Nephron progenitor cell (in vitro differentiated cells): Measurements from ENCODE around the gene NOCT.
"Not testable (repeated sequence)": the region's sequence is repeated elsewhere in the genome, so short reads cannot be mapped to it uniquely, and the experiment has no call there.

Source experiments
- DNase-seq: peaks from one replicate; pipeline ENCODE4 v3.0.0; 2021
- H3K27ac Mint-ChIP-seq: 2 replicates; pipeline ENCODE4 v1.8.0; 2021; ENCODE audit warnings: mild to moderate bottlenecking, moderate library complexity, mixed read lengths
- H3K27me3 Mint-ChIP-seq: 2 replicates; pipeline ENCODE4 v1.8.0; 2021; ENCODE audit warnings: mild to moderate bottlenecking, low read depth, mixed read lengths; ENCODE audit not compliant: poor library complexity
- H3K36me3 Mint-ChIP-seq: 2 replicates; pipeline ENCODE4 v1.8.0; 2021; ENCODE audit warnings: low read depth, mixed read lengths
- H3K4me1 Mint-ChIP-seq: 2 replicates; pipeline ENCODE4 v1.8.0; 2021; ENCODE audit warnings: mixed read lengths
- H3K4me3 Mint-ChIP-seq: 2 replicates; pipeline ENCODE4 v1.8.0; 2021; ENCODE audit warnings: mild to moderate bottlenecking, moderate library complexity, mixed read lengths
- H3K9me3 Mint-ChIP-seq: 2 replicates; pipeline ENCODE4 v1.8.0; 2021; ENCODE audit warnings: mild to moderate bottlenecking, moderate library complexity, mixed read lengths
- CTCF ChIP-seq: fragments of 200-600 bp; sonication (generic); IDR thresholded peaks from 2 replicates; pipeline ENCODE4 v1.5.0; 2021; ENCODE audit warnings: antibody characterized with exemption

The NOCT gene

GRCh38 chr4:139048026-139048425 lies 32.4 kb downstream of the NOCT start:
- H3K4me3 Mint-ChIP-seq: no peak overlapping the region
- peaks cover 77% of the 10 kb centered on the region for H3K36me3 Mint-ChIP-seq
- H3K27me3 Mint-ChIP-seq: no peaks in the 10 kb centered on the region
- no peaks in the 10 kb centered on the region for H3K9me3 Mint-ChIP-seq
- TF ChIP-seq CTCF: no peak
- H3K27ac Mint-ChIP-seq: no peak overlapping the region
- H3K4me1 Mint-ChIP-seq: peaks cover 1% of the 10 kb centered on the region
- DNase-seq: no peak

- DNase-seq: no peak
- Mint-ChIP-seq H3K27ac (peak overlapping the region; percentile 51), H3K4me1 (no peaks in the 10 kb centered on the region), H3K4me3 (no peak overlapping the region), H3K36me3 (peaks cover 72% of the 10 kb centered on the region), H3K27me3 (no peaks in the 10 kb centered on the region), H3K9me3 (no peaks in the 10 kb centered on the region)
- TF ChIP-seq CTCF: no peak
Measured at GRCh38 chr4:139050446-139050845, 34.9 kb downstream of the NOCT start.

- Mint-ChIP-seq H3K27ac (peak overlapping the region; percentile 5), H3K9me3 (no peaks in the 10 kb centered on the region), H3K27me3 (no peaks in the 10 kb centered on the region), H3K36me3 (peaks cover 66% of the 10 kb centered on the region), H3K4me1 (peaks cover 9% of the 10 kb centered on the region), H3K4me3 (no peak overlapping the region)
- no peak for TF ChIP-seq CTCF
- DNase-seq: no peak
Measured at GRCh38 chr4:139053909-139054308, 38.3 kb downstream of the NOCT start.

- DNase-seq: no peak
- TF ChIP-seq CTCF: no peak
- peaks cover 66% of the 10 kb centered on the region for H3K36me3 Mint-ChIP-seq
- H3K27me3 Mint-ChIP-seq: no peaks in the 10 kb centered on the region
- H3K4me1 Mint-ChIP-seq: peaks cover 12% of the 10 kb centered on the region
- peak overlapping the region; percentile 25 for H3K27ac Mint-ChIP-seq
- H3K4me3 Mint-ChIP-seq: no peak overlapping the region
- no peaks in the 10 kb centered on the region for H3K9me3 Mint-ChIP-seq
Measured at GRCh38 chr4:139054791-139055505, 39.4 kb downstream of the NOCT start.

- H3K27me3 Mint-ChIP-seq, H3K4me3 Mint-ChIP-seq, DNase-seq, H3K9me3 Mint-ChIP-seq: not testable (repeated sequence)
- peaks cover 70% of the 10 kb centered on the region for H3K36me3 Mint-ChIP-seq
- peak overlapping the region; percentile 60 for H3K27ac Mint-ChIP-seq
- peaks cover 12% of the 10 kb centered on the region for H3K4me1 Mint-ChIP-seq
Measured at GRCh38 chr4:139059026-139059425, 43.4 kb downstream of the NOCT start.

- Mint-ChIP-seq H3K36me3 (peaks cover 72% of the 10 kb centered on the region), H3K4me3 (no peak overlapping the region), H3K27me3 (no peaks in the 10 kb centered on the region), H3K27ac (no peak overlapping the region), H3K9me3 (no peaks in the 10 kb centered on the region), H3K4me1 (peaks cover 11% of the 10 kb centered on the region)
- no peak for DNase-seq
- no peak for TF ChIP-seq CTCF
Measured at GRCh38 chr4:139060591-139060990, 45.0 kb downstream of the NOCT start.
